ENCODE results near the gene FLT4.

GRCh38 chr5:180594311-180595045 lies 54.9 kb downstream of the FLT4 start:
- TF ChIP-seq POLR2A (IDR thresholded peaks at IDR 0.05) (no peak), POLR2AphosphoS5 (IDR thresholded peaks at IDR 0.05) (no peak)
- TF ChIP-seq, protein P1, sequence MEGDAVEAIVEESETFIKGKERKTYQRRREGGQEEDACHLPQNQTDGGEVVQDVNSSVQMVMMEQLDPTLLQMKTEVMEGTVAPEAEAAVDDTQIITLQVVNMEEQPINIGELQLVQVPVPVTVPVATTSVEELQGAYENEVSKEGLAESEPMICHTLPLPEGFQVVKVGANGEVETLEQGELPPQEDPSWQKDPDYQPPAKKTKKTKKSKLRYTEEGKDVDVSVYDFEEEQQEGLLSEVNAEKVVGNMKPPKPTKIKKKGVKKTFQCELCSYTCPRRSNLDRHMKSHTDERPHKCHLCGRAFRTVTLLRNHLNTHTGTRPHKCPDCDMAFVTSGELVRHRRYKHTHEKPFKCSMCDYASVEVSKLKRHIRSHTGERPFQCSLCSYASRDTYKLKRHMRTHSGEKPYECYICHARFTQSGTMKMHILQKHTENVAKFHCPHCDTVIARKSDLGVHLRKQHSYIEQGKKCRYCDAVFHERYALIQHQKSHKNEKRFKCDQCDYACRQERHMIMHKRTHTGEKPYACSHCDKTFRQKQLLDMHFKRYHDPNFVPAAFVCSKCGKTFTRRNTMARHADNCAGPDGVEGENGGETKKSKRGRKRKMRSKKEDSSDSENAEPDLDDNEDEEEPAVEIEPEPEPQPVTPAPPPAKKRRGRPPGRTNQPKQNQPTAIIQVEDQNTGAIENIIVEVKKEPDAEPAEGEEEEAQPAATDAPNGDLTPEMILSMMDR (IDR thresholded peaks at IDR 0.05), result no peak
